Hematopoietic multipotent progenitor cell treated with erythropoietin and hydrocortisone succinate and interleukin-3 and kit ligand, for 4 days (in vitro differentiated cells): ENCODE measurements around the gene LILRB1.
"Not testable (repeated sequence)": the region's sequence is repeated elsewhere in the genome, so short reads cannot be mapped to it uniquely, and the experiment has no call there.

Experiments
- DNase-seq: peaks from one replicate; pipeline ENCODE4 v3.0.0-alpha.2; 2015

Gene LILRB1

GRCh38 chr19:54667217-54667616 is 36.9 kb downstream of the LILRB1 start:
- DNase-seq, result no peak

GRCh38 chr19:54668353-54668752 is 38.1 kb downstream of the LILRB1 start:
- DNase-seq, result no peak

GRCh38 chr19:54670576-54671357 is 40.5 kb downstream of the LILRB1 start:
- DNase-seq, result no peak

- DNase-seq, result no peak
These were observed 42.9 kb downstream of the LILRB1 start for GRCh38 chr19:54673222-54673621.

- DNase-seq, result peak; percentile 79
These were observed 43.8 kb downstream of the LILRB1 start for GRCh38 chr19:54674021-54674617.

GRCh38 chr19:54676210-54676834 is 46.0 kb downstream of the LILRB1 start:
- peak; percentile 70 for DNase-seq

GRCh38 chr19:54677217-54677616 is 46.9 kb downstream of the LILRB1 start:
- DNase-seq, result no peak

- DNase-seq, result not testable (repeated sequence)
These were observed 51.3 kb downstream of the LILRB1 start for GRCh38 chr19:54681596-54681995.

GRCh38 chr19:54682306-54682856 is 52.1 kb downstream of the LILRB1 start:
- no peak for DNase-seq

GRCh38 chr19:54684527-54684926 is 54.2 kb downstream of the LILRB1 start:
- DNase-seq, result peak; percentile 84
